Left kidney (tissue), 2 donors: ENCODE measurements around the gene DND1. TPM values are rescaled to one million over a fixed set of nuclear protein-coding genes. Genes with fewer than 3 reads are reported as not detected.
"Not testable (repeated sequence)": the region's sequence is repeated elsewhere in the genome, so short reads cannot be mapped to it uniquely, and the experiment has no call there.

Experiments
- DNase-seq: peaks from one replicate; pipeline ENCODE4 v3.0.0-alpha.2; 2013
- polyA plus RNA-seq: library from polyadenylated mRNA; unstranded; fragments of 120-200 nt; gene quantifications from one replicate; pipeline ENCODE4 v1.2.1, GENCODE V29; 2013; ENCODE audit not compliant: insufficient read length

Gene DND1
- polyA plus RNA-seq, 1 donor = 0.35 TPM

- DNase-seq = no peak
These were observed 42.3 kb downstream of the DND1 start for GRCh38 chr5:140631036-140631417.

GRCh38 chr5:140630292-140631035 lies 42.9 kb downstream of the DND1 start:
- DNase-seq = no peak

- DNase-seq = no peak
These were observed 44.7 kb downstream of the DND1 start for GRCh38 chr5:140628711-140629110.

- no peak for DNase-seq
These were observed 45.4 kb downstream of the DND1 start for GRCh38 chr5:140627972-140628371.

- not testable (repeated sequence) for DNase-seq
These were observed 48.5 kb downstream of the DND1 start for GRCh38 chr5:140624886-140625285.

- DNase-seq = not testable (repeated sequence)
These were observed 50.3 kb downstream of the DND1 start for GRCh38 chr5:140623061-140623460.

GRCh38 chr5:140622301-140622700 lies 51.1 kb downstream of the DND1 start:
- DNase-seq = no peak

Other genes with a start within 250 kb of the DND1 start
- gene EIF4EBP3, start 125.9 kb downstream of the DND1 start, polyA plus RNA-seq = 10.5 TPM
- 27.2 TPM for gene SRA1, start 116.1 kb downstream of the DND1 start, polyA plus RNA-seq
- gene APBB3, start 109.0 kb downstream of the DND1 start, polyA plus RNA-seq = 58.6 TPM
- 80.1 TPM for gene SLC35A4, start 108.7 kb downstream of the DND1 start, polyA plus RNA-seq
- 5.6 TPM for gene CD14, start 40.4 kb downstream of the DND1 start, polyA plus RNA-seq
- gene TMCO6, start 34.1 kb downstream of the DND1 start, polyA plus RNA-seq = 19.8 TPM
- gene NDUFA2, start 25.9 kb downstream of the DND1 start, polyA plus RNA-seq = 69.0 TPM
- gene IK, start 25.7 kb downstream of the DND1 start, polyA plus RNA-seq = 170 TPM
- gene WDR55, start 8.7 kb downstream of the DND1 start, polyA plus RNA-seq = 19.6 TPM
- 83.4 TPM for gene HARS1, start 17.8 kb upstream of the DND1 start, polyA plus RNA-seq
- 61.0 TPM for gene HARS2, start 17.9 kb upstream of the DND1 start, polyA plus RNA-seq
- gene ZMAT2, start 26.9 kb upstream of the DND1 start, polyA plus RNA-seq = 124 TPM
- gene PCDHA1, start 112.6 kb upstream of the DND1 start, polyA plus RNA-seq = not detected
- 0.20 TPM for gene PCDHA2, start 121.3 kb upstream of the DND1 start, polyA plus RNA-seq
- 0.47 TPM for gene PCDHA3, start 127.5 kb upstream of the DND1 start, polyA plus RNA-seq
- 1.00 TPM for gene PCDHA4, start 133.5 kb upstream of the DND1 start, polyA plus RNA-seq
- gene PCDHA5, start 148.0 kb upstream of the DND1 start, polyA plus RNA-seq = 0.18 TPM
- 0.38 TPM for gene PCDHA6, start 154.4 kb upstream of the DND1 start, polyA plus RNA-seq
- gene PCDHA7, start 160.7 kb upstream of the DND1 start, polyA plus RNA-seq = 0.35 TPM
- gene PCDHA8, start 167.6 kb upstream of the DND1 start, polyA plus RNA-seq = 0.17 TPM
- gene PCDHA9, start 174.8 kb upstream of the DND1 start, polyA plus RNA-seq = 0.03 TPM
- 0.62 TPM for gene PCDHA10, start 182.3 kb upstream of the DND1 start, polyA plus RNA-seq
- 0.52 TPM for gene PCDHA11, start 195.4 kb upstream of the DND1 start, polyA plus RNA-seq
- 0.23 TPM for gene PCDHA12, start 201.7 kb upstream of the DND1 start, polyA plus RNA-seq
- gene PCDHA13, start 208.5 kb upstream of the DND1 start, polyA plus RNA-seq = not detected